Mucosa of descending colon (tissue), 3 donors: ENCODE results near the gene DLG2. TPM values are rescaled to one million over a fixed set of nuclear protein-coding genes. Genes with fewer than 3 reads are reported as not detected.

Experiments used
- ATAC-seq: fragments of 200-7000 bp; cut with Tn5 transposase; one replicate; pipeline ENCODE4 v1.9.1; 2020; ENCODE audit warnings: mild to moderate bottlenecking, moderate library complexity
- DNase-seq, 3 donors: peaks; one replicate each; pipeline ENCODE4 v3.0.0-alpha.2; 2020
- H3K36me3 ChIP-seq: fragments of 200-600 bp; one replicate; pipeline ENCODE4 v1.8.0; 2021; ENCODE audit warnings: low read depth, mild to moderate bottlenecking
- H3K4me1 ChIP-seq: fragments of 200-600 bp; one replicate; pipeline ENCODE4 v1.8.0; 2021; ENCODE audit warnings: low read depth, mild to moderate bottlenecking
- H3K4me3 ChIP-seq: fragments of 200-600 bp; one replicate; pipeline ENCODE4 v1.8.0; 2021; ENCODE audit warnings: mild to moderate bottlenecking
- H3K9me3 ChIP-seq: fragments of 200-600 bp; one replicate; pipeline ENCODE4 v1.8.0; 2021; ENCODE audit warnings: mild to moderate bottlenecking
- CTCF ChIP-seq: fragments of 200-600 bp; IDR thresholded peaks from one replicate; pipeline ENCODE4 v1.8.0; 2022; ENCODE audit warnings: antibody characterized with exemption, mild to moderate bottlenecking
- intact Hi-C, 2 donors: fragments of 100-400 bp; cut with DNase I in 1 of 2; cut with micrococcal nuclease in 1 of 2; formaldehyde crosslinking; loops; one replicate each; pipeline versions ENCODE4 v1.11.0 to v1.11.1; 2022; cut with DNase I, micrococcal nuclease
- total RNA-seq, 3 donors: library from RNA; stranded (reverse); fragmentation: NEBNext Ultra II Directional in 2 of 3; extraction: Animal tissue kit (Norgen Biotek cat#: 25700) in 2 of 3; gene quantifications; one replicate each; pipeline versions ENCODE4 v1.2.1 to v1.2.4, GENCODE V29; 2021 to 2023
- donor health status: DM: no; HTN: no; CAD: no; lungs with moderate emphysema.
- donor health status: DM: no; HTN: no; CAD: no.
- donor health status: DM: no; HTN: yes; CAD: no.

DLG2 gene
- total RNA-seq, 3 donors from 2014 or later: 2.1 to 11.1 (median 2.4) TPM

GRCh38 chr11:84044706-84045105, 1582.4 kb downstream of the DLG2 start:
- no peak for TF ChIP-seq CTCF
- no peaks in the 10 kb centered on the region for H3K4me1 ChIP-seq
- H3K9me3 ChIP-seq: no peaks in the 10 kb centered on the region
- no peak overlapping the region for H3K4me3 ChIP-seq
- DNase-seq (no peak), ATAC-seq (no peak)
- H3K36me3 ChIP-seq: no peaks in the 10 kb centered on the region
- intact Hi-C loops: no loop called here

GRCh38 chr11:84036664-84037194, 1590.4 kb downstream of the DLG2 start:
- DNase-seq (no peak), ATAC-seq (no peak)
- intact Hi-C loops: no loop called here
- H3K4me3 ChIP-seq: no peak overlapping the region
- no peaks in the 10 kb centered on the region for H3K4me1 ChIP-seq
- no peaks in the 10 kb centered on the region for H3K9me3 ChIP-seq
- no peak for TF ChIP-seq CTCF
- H3K36me3 ChIP-seq: no peaks in the 10 kb centered on the region

- Histone ChIP-seq H3K9me3 (no peaks in the 10 kb centered on the region), H3K4me3 (no peak overlapping the region), H3K36me3 (no peaks in the 10 kb centered on the region), H3K4me1 (no peaks in the 10 kb centered on the region)
- intact Hi-C loops: no loop called here
- TF ChIP-seq CTCF: no peak
- ATAC-seq (no peak), DNase-seq (no peak)
Observed at GRCh38 chr11:84035645-84036044, 1591.5 kb downstream of the DLG2 start.

- no peak for TF ChIP-seq CTCF
- Histone ChIP-seq H3K9me3 (no peaks in the 10 kb centered on the region), H3K36me3 (no peaks in the 10 kb centered on the region), H3K4me3 (no peak overlapping the region), H3K4me1 (no peaks in the 10 kb centered on the region)
- intact Hi-C loops: no loop called here
- ATAC-seq (no peak), DNase-seq (no peak)
Observed at GRCh38 chr11:84034484-84034883, 1592.7 kb downstream of the DLG2 start.

GRCh38 chr11:84024266-84024665, 1602.9 kb downstream of the DLG2 start:
- H3K4me1 ChIP-seq: no peaks in the 10 kb centered on the region

More at GRCh38 chr11:84024266-84024665, 1602.9 kb downstream of the DLG2 start:
- Histone ChIP-seq H3K36me3 (no peaks in the 10 kb centered on the region), H3K9me3 (no peaks in the 10 kb centered on the region), H3K4me3 (no peak overlapping the region)
- ATAC-seq: no peak
- no peak for DNase-seq
- intact Hi-C loops: no loop called here
- no peak for TF ChIP-seq CTCF
